HG02798 (cell line): ENCODE data around the gene PARD3.

Experiments
- ATAC-seq: cut with Tn5 transposase; IDR thresholded peaks from one replicate; pipeline ENCODE4 v1.9.1; 2021; ENCODE audit warnings: mild to moderate bottlenecking; ENCODE audit not compliant: unreplicated experiment, poor library complexity

PARD3 gene

GRCh38 chr10:34256216-34256615 is 558.9 kb downstream of the PARD3 start:
- ATAC-seq, result no peak

DNA sequence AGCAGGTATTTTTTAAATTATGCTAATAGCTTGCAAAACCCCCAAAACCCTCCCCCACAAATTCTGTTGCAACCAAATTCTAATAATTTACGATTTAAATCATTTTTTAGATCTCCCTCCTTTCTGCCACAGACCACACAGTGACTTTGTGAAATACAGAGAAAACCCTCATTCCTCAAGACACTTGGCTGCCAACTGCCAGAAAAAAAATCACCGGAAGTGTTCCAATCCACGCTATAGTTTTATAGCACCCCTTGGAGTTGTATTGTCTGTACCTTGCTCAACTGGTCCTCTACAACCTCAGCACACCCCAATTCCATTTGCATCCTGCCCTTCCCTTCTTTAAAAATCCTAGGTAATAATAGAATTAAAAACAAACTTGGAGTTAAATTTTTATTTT is 560.1 kb downstream of the PARD3 start:
- no peak for ATAC-seq

DNA sequence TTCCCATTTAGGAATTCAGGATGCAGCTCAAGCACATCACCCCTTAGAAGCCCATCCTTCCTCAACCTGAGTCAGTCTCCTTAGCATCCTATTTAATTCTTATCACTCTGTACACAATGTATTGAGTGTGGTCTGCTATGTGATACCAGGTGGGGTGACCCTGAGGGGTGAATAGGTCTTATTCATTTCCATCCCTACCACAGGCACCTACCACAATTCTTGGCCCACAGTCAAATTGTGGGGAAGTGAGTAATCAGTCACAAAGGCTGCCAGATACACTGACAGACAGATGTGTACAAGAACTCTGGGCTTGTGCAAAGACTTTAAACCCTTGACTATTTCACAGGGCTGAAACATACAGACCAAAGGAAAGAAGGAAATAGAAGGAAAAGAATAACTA is 560.5 kb downstream of the PARD3 start:
- ATAC-seq, result peak; percentile 80

DNA sequence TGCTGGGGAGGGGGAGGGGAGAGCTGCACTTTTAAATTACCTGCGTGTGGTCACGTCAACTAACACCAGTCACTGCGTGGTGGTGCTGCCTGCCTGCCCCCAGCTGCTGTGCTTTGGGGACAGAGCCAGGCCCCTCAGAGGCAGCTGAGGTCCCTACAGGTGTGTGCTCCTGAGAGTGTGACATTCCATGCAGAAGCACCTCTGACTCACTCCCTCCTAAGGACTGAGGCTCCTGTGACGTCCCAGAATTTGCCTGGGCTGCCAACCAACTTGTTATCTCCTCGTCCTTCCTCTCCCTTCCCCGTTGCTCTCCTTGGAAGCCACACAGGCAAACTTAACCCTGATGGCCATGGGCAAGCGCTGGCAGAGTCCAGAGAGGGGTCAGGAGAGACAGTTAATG is 563.0 kb downstream of the PARD3 start:
- no peak for ATAC-seq

DNA sequence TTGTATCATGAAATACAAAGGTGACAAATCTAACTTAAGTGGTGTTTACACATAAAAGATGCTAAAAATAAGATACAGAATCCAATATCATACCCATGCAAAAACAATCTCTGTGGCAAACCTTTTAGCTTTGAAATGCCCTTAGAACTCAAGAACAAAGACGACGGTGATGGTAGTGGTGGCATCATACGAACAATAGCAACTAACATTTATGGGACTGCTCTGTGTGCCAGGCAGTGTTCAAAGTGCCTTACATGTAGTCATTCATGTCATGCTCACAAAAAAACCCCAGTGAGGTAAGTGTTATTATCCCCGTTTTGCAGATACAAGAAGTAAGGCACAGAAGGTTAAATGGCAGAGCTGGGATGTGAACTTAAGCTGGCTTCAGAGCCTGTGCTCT is 563.9 kb downstream of the PARD3 start:
- no peak for ATAC-seq

DNA sequence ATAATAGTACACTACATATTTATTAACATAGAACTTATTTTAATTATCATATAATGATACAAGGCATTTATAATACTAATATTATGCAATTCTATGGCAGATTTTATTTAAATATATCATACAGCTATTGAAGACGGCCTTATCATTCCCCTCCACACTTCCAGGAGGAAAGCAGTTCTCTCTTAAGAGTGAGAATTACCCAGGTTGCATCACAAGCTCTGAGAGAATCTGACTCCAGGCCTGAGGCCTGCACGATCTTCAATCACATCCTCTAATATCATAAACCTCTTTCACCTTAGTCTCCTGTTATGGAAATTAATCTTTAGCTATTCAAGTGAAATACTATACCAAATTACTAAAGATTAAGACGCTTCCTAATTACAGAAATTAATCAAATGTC is 564.4 kb downstream of the PARD3 start:
- ATAC-seq, result no peak

DNA sequence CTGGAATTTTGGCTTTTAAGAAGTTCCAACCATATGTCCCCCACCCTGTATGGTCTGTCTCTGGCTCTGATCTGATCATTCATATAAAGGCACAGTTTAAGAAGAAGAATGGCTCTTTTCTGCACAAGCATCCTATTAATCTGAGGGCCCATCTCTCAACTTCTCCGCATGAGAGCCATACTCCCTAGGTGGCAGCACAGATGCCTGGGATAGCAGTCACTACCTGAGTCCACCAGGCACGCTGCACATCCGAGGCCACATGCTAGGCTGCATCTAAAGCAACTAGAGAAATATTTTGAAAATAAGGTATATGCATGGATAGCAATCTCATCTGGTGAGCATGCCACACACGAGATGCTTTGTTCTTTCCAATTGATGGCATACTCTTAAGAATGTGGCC is 565.5 kb downstream of the PARD3 start:
- no peak for ATAC-seq

DNA sequence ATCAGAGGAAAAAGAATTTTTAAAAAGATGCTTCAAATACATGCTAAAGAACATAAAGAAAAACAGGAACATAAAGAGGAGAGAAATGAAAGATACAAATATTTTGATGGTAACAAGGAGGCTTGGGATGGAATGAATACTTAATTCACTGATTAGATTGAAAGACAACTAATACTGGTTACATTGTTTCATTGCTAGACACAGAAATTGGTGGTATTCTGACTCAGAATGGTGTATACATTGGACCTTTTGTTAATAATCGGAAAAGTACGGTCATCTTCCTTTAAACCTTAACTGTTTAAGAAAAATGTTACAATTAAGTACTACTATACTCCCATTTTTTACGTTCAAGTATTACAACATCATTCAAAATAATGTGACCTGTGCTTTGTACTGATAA is 567.5 kb downstream of the PARD3 start:
- ATAC-seq, result no peak

DNA sequence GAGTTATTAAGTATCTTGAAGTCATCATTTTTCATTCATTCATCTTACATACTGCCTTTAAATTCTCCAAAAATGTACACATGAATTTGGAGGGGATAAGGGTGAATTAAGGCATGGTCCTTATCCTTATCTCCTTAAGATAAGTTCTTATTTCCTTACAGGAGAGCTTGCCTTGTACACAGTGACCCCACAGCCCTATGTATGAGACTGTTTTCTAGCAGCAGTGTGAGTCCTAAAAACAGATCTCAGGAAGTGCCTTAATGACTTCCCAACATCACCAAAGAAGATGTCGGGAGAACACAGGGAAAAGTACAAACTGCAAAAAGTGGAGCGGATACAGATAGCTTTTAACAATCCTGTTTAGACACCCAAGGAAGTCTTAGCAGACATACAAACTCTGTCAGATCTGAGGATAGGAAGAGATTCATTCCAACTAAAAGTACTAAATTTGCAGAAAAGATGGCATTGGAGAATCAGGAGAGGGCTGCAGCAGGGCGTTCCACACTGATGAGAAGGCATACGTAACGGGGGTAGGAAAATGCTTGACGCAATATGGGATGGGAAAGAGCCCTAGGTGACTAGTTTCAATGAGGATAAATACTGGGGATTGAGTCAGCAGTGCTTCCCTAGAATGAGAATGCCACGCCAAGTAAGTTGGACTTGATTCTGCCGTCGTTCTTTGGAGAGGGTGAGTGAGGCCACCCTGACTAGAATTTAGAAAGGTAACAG is 570.2 kb downstream of the PARD3 start:
- ATAC-seq, result no peak

- no peak for ATAC-seq
These were observed 573.7 kb downstream of the PARD3 start for GRCh38 chr10:34241226-34242000.

DNA sequence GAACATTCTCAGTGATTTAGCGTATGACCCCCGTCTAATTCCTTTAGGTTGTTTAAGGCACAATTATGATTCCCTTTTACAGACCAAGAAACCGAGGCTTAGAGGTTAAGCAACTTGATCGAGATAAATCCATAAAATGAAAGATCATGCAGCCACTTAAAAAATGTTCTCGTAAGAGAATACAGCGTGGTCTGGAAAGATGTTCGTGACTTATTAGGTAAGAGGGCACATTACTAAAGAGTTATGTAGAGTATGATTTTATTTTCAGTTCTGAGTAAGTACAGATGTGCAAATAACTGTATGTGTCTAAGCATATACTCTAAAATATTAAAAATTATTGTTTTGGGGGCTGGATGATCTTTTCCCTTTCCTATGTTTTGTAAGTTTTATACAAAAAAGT is 575.1 kb downstream of the PARD3 start:
- no peak for ATAC-seq

DNA sequence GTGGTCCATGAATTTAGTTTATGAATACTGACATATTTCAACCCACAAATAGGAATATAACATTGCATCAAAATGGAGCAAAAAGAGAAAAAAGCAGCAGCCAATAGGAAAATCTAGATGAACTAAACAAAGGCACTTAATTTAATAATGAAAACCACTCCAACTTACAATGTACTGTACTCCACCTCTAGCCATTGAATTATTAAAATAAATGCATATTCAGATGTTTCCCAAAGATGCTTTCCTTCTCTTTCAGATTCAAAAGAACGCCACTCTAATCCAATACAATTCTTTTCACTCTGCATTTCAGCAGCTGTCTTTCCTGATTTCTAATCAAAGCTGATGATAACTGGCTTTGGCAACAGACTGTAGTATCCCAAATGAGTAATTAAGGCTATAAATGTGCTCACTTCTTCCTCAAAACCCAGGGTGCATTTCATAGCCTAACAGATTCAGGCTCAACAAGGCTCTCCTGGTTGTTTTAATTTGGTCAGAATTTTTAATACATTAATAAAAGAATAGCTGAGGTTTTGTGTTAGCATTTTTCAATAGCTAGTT is 577.1 kb downstream of the PARD3 start:
- ATAC-seq, result no peak

GRCh38 chr10:34236931-34237330 is 578.2 kb downstream of the PARD3 start:
- ATAC-seq, result no peak

- no peak for ATAC-seq
These were observed 579.8 kb downstream of the PARD3 start for GRCh38 chr10:34235164-34235832.

DNA sequence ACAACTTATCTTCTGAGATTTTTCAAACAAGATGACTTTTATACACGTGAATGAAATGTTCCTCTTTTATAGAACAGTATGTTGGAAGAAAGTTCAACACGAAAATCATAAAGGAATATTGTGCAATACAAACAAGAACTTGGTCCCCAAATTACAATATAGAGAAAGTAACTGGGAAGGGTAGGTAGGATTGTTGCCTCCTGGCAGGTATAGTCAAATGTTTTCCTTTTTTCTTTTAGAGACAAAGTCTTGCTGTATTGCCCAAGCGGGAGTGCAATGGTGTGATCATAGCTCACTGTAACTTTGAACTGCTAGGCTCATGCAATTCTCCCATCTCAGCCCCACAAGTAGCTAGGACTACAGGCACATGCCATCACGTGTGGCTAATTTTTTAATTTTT is 582.6 kb downstream of the PARD3 start:
- ATAC-seq, result no peak

GRCh38 chr10:34231441-34232180 is 583.5 kb downstream of the PARD3 start:
- no peak for ATAC-seq

GRCh38 chr10:34229917-34230316 is 585.2 kb downstream of the PARD3 start:
- ATAC-seq, result no peak

DNA sequence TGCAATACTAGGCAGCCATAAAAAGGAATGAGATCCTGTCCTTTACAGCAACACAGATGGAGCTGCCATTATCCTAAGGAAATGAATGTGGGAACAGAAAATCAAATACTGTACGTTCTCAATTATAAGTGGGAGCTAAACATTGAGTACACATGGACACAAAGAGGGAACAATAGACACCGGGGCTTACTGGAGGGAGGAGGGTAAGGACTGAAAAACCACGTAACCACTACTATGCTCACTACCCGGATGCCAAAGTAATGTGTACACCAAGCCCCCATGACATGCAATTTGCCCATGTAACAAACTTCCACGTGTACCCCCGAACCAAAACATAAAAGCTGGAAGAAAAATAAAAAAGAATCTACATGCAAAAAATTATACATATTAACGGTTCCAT is 587.0 kb downstream of the PARD3 start:
- no peak for ATAC-seq

- no peak for ATAC-seq
These were observed 590.5 kb downstream of the PARD3 start for GRCh38 chr10:34224639-34225038.

- no peak for ATAC-seq
These were observed 591.4 kb downstream of the PARD3 start for GRCh38 chr10:34223658-34224057.
